ENCODE results near the gene LONRF2. TPM values are rescaled to one million over a fixed set of nuclear protein-coding genes. Genes with fewer than 3 reads are reported as not detected.

The LONRF2 gene
- total RNA-seq, 4 donors from 2014 or later, result 7.0 to 32.0 (median 17.1) TPM

DNA sequence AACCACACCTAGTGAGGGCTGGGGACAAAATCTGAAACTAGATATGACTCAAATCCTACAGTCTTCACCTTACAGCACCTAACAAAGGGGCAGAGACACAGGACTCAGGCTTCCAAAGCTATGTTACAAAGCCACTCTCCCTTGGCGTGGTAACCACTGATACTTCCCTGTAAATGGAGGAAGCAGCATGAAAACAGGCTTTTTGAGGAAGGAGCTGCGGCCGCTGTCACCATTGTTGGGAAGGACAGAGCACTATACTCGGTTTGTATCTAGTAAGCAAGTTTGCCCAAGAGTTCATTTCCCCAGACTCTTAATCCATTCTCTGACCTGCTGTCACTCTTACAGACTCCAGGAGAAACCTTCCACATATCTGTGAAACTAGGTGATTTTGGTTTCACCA, 60.3 kb downstream of the LONRF2 start:
- TF ChIP-seq, protein P1, sequence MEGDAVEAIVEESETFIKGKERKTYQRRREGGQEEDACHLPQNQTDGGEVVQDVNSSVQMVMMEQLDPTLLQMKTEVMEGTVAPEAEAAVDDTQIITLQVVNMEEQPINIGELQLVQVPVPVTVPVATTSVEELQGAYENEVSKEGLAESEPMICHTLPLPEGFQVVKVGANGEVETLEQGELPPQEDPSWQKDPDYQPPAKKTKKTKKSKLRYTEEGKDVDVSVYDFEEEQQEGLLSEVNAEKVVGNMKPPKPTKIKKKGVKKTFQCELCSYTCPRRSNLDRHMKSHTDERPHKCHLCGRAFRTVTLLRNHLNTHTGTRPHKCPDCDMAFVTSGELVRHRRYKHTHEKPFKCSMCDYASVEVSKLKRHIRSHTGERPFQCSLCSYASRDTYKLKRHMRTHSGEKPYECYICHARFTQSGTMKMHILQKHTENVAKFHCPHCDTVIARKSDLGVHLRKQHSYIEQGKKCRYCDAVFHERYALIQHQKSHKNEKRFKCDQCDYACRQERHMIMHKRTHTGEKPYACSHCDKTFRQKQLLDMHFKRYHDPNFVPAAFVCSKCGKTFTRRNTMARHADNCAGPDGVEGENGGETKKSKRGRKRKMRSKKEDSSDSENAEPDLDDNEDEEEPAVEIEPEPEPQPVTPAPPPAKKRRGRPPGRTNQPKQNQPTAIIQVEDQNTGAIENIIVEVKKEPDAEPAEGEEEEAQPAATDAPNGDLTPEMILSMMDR (IDR thresholded peaks at IDR 0.05), result no peak
- no peak for TF ChIP-seq POLR2A (IDR thresholded peaks at IDR 0.05)
- Histone ChIP-seq H3K36me3 (no peaks in the 10 kb centered on the region), H3K4me1 (no peaks in the 10 kb centered on the region), H3K27ac (no peak overlapping the region), H3K27me3 (no peaks in the 10 kb centered on the region), H3K9me3 (no peaks in the 10 kb centered on the region), H3K4me3 (replicated peaks in 1 of 3) (no peak overlapping the region)
- 82 to 84% methylated on average over 4 of the region's 4 CpGs for WGBS, 2 donors
- no peak for DNase-seq
- intact Hi-C loops (cut with DNase I), result loop anchor here (5.0 kb wide), 1 partner anchor 700 kb away; no protein-coding TSS in a partner anchor

DNA sequence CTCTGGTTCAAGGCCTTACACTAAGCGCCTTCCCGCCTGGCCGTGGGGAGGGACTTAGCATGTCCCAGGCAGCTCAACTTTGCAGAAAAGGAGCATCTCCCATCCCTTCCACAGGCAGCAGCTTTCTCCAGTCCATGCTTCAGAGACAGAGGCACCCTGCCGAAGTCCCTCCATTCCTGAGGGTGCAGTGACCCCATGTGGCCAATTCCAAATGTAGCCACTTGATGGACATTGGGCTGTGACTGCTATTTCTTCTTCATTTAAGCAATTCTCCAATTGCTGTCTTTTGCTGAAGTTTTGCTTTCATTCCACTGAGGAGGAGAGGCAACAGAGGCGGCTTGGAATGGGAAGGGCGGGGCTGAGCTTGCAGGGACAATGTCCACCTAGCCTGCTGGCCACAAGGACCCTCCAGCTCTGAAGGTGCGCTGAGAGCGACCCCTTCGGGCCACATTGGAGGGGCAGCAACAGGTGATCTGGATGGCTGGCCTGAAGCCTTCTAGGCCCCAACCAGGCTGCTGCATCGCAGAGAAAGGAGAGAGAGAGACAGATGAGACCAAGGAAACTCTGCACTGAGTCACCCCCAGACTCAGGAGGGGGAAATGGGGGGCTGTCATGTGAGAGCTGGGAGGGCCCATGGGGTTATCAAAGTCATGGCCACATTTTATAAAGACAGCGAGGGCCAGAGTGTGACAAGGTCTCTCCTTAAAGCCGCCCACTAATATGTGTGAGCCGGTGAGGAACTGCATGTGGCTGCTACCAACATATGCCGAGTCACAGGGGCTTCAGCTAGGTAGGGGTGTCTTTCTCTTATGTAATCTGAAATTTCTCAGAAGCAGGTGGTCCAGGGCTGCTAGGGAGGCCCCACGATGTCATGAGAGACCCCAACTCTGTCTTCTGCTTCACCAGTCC, 61.3 kb downstream of the LONRF2 start:
- Histone ChIP-seq H3K4me1 (no peaks in the 10 kb centered on the region), H3K27ac (no peak overlapping the region), H3K27me3 (no peaks in the 10 kb centered on the region), H3K4me3 (replicated peaks in 1 of 3) (no peak overlapping the region), H3K36me3 (no peaks in the 10 kb centered on the region), H3K9me3 (no peaks in the 10 kb centered on the region)
- DNase-seq, result peak; percentile 77 to 85
- intact Hi-C loops (cut with DNase I), result loop anchor here (5.0 kb wide), 1 partner anchor 699 kb away; no protein-coding TSS in a partner anchor
- TF ChIP-seq, protein P1 (IDR thresholded peaks at IDR 0.05), result peak in 5 of 6 experiments; percentile 40 to 84 (median 74)
- TF ChIP-seq POLR2A (IDR thresholded peaks at IDR 0.05), result no peak
- 56 to 72% methylated on average over 15 of the region's 15 CpGs for WGBS, 2 donors

DNA sequence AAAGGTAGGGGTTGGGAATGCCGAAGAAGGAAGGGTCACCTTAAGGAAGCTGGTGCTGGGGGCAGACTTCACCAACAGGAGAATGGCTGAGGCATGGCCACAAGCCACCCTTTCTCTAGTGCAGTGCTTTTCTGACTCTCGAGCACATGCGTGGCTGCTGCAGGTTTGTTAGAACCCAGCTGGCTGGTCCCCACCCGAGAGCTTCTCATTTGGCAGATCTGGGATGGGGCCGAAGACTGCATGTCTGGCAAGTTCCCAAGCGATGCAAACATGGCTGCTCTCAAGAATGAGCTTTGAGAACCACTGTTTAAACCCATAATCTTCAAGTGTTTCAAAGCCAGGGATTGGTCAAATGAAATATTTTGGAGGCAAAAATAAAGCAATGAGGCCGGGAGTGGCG, 63.2 kb downstream of the LONRF2 start:
- intact Hi-C loops (cut with DNase I), result no loop called here
- no peak for DNase-seq
- 89 to 92% methylated on average over 8 of the region's 8 CpGs for WGBS, 2 donors

DNA sequence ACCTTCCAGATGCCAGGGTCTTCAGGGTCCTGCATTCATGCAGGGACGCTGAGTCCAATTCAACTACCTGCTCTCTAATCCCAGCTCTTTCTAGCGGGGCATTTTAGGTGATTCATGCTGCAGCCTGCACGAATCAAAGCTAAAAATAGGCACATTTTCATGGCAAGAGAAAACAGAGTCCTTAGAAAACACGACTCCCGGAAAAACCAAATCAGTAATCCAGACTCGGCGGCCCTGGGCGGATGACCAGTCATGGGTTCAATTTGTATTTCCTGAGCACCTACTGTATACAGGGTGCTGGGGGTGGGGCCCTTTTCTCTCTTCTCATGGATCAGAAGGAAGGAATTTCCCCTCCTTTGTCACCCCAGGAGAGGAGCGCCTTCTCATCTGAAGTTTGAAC, 64.4 kb downstream of the LONRF2 start:
- H3K27ac ChIP-seq, result no peak overlapping the region
- H3K9me3 ChIP-seq, result no peaks in the 10 kb centered on the region
- H3K27me3 ChIP-seq, result no peaks in the 10 kb centered on the region
- H3K36me3 ChIP-seq, result no peaks in the 10 kb centered on the region
- H3K4me1 ChIP-seq, result peaks cover 6% of the 10 kb centered on the region in 2 donors
- intact Hi-C loops (cut with DNase I), result no loop called here
- H3K4me3 ChIP-seq (replicated peaks in 1 of 3), result no peak overlapping the region
- TF ChIP-seq, protein P1 (IDR thresholded peaks at IDR 0.05), result no peak
- no peak for TF ChIP-seq POLR2A (IDR thresholded peaks at IDR 0.05)
- WGBS, 2 donors, result 71 to 80% methylated on average over 9 of the region's 9 CpGs
- DNase-seq, result no peak

More for the DNA sequence above, 63.2 kb downstream of the LONRF2 start:
- no peak for TF ChIP-seq POLR2A (IDR thresholded peaks at IDR 0.05)
- TF ChIP-seq, protein P1 (IDR thresholded peaks at IDR 0.05), result no peak
- H3K4me3 ChIP-seq (replicated peaks in 1 of 3), result no peak overlapping the region
- H3K27ac ChIP-seq, result no peak overlapping the region
- no peaks in the 10 kb centered on the region for H3K9me3 ChIP-seq
- no peaks in the 10 kb centered on the region for H3K27me3 ChIP-seq
- no peaks in the 10 kb centered on the region for H3K4me1 ChIP-seq
- no peaks in the 10 kb centered on the region for H3K36me3 ChIP-seq

DNA sequence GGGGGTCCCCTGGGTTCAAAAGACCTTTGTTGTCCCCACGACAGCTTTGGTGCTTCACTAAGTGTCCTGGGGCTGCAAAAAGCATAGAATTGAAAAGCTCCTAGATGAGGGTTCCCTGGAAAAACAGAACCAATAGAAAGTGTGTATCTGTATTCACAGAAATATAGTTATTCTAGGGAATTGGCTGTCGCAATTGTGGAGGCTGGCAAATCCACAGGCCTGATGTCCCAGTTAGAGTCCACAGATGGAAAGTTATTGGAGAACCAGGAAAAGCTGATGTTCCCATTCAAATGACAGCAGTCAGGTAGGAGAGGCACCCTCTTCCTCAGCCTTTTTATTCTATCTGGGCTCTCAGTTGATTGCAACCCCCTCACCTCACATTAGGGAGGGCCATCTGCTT, 65.5 kb downstream of the LONRF2 start:
- no peak overlapping the region for H3K4me3 ChIP-seq (replicated peaks in 1 of 3)
- TF ChIP-seq POLR2A (IDR thresholded peaks at IDR 0.05), result no peak
- TF ChIP-seq, protein P1 (IDR thresholded peaks at IDR 0.05), result no peak
- no peaks in the 10 kb centered on the region for H3K9me3 ChIP-seq
- H3K36me3 ChIP-seq, result no peaks in the 10 kb centered on the region
- intact Hi-C loops (cut with DNase I), result no loop called here
- no peak overlapping the region for H3K27ac ChIP-seq
- DNase-seq, result no peak
- no peaks in the 10 kb centered on the region for H3K27me3 ChIP-seq
- H3K4me1 ChIP-seq, result peaks cover 6% of the 10 kb centered on the region in 2 donors
- WGBS, 2 donors, result 88 to 89% methylated on average over 2 of the region's 2 CpGs

All from thyroid gland (tissue), 4 donors.